HepG2 (cell line): ENCODE results near the gene ZNF445. TPM values are rescaled to one million over a fixed set of nuclear protein-coding genes. Genes with fewer than 3 reads are reported as not detected.
A peak's percentile ranks its signal among the peaks of the same experiment; 100 is the strongest.

Source experiments
- BATF2 ChIP-seq: sonication (generic); formaldehyde crosslinking; IDR thresholded peaks from 2 replicates; pipeline ENCODE4 v1.8.0; 2022; ENCODE audit warnings: mild to moderate bottlenecking, missing genetic modification reagents, moderate library complexity
- HOXA3 ChIP-seq: sonication (generic); formaldehyde crosslinking; IDR thresholded peaks from 2 replicates; pipeline ENCODE4 v1.5.0; 2020; ENCODE audit warnings: missing genetic modification reagents
- HOXA7 ChIP-seq: sonication (generic); formaldehyde crosslinking; IDR thresholded peaks from 2 replicates; pipeline ENCODE4 v1.8.1; 2022; ENCODE audit warnings: mild to moderate bottlenecking, missing genetic modification reagents, moderate library complexity
- IRX3 ChIP-seq: sonication (generic); formaldehyde crosslinking; IDR thresholded peaks from 2 replicates; pipeline ENCODE4 v1.8.1; 2023; ENCODE audit warnings: mild to moderate bottlenecking, low read depth, missing genetic modification reagents, borderline replicate concordance
- MEF2D ChIP-seq: sonication (generic); formaldehyde crosslinking; IDR thresholded peaks from 2 replicates; pipeline ENCODE4 v1.5.1; 2020; ENCODE audit warnings: mild to moderate bottlenecking, missing genetic modification reagents
- ONECUT2 ChIP-seq: sonication (generic); formaldehyde crosslinking; IDR thresholded peaks from 2 replicates; pipeline ENCODE4 v1.4.0; 2020; ENCODE audit warnings: missing genetic modification reagents
- REL ChIP-seq: sonication (generic); formaldehyde crosslinking; conservative IDR thresholded peaks from 2 replicates; pipeline ENCODE4 v1.8.0; 2022; ENCODE audit warnings: mild to moderate bottlenecking, missing genetic modification reagents, moderate library complexity
- SALL2 ChIP-seq: sonication (generic); formaldehyde crosslinking; IDR thresholded peaks from 2 replicates; pipeline ENCODE4 v1.8.1; 2023; ENCODE audit warnings: mild to moderate bottlenecking, missing genetic modification reagents, inconsistent platforms
- SATB2 ChIP-seq: sonication (generic); formaldehyde crosslinking; IDR thresholded peaks from 2 replicates; pipeline ENCODE4 v1.5.0; 2020; ENCODE audit warnings: missing genetic modification reagents
- TFDP1 ChIP-seq: IDR thresholded peaks from 2 replicates; pipeline ENCODE4 v1.6.1; 2016; ENCODE audit warnings: missing compliant biosample characterization, missing genetic modification reagents, borderline replicate concordance
- ZMYM2 ChIP-seq: sonication (generic); formaldehyde crosslinking; IDR thresholded peaks from 2 replicates; pipeline ENCODE4 v1.8.0; 2022; ENCODE audit warnings: mild to moderate bottlenecking, missing genetic modification reagents
- ZNF160 ChIP-seq: sonication (generic); formaldehyde crosslinking; IDR thresholded peaks from 2 replicates; pipeline ENCODE4 v1.8.0; 2022; ENCODE audit warnings: mild to moderate bottlenecking, inconsistent platforms, missing genetic modification reagents
- ZNF362 ChIP-seq: sonication (generic); formaldehyde crosslinking; IDR thresholded peaks from 2 replicates; pipeline ENCODE4 v1.4.0; 2020; ENCODE audit warnings: missing genetic modification reagents, mild to moderate bottlenecking, borderline replicate concordance
- ZNF607 ChIP-seq: sonication (generic); formaldehyde crosslinking; IDR thresholded peaks from 2 replicates; pipeline ENCODE4 v1.5.1; 2020; ENCODE audit warnings: missing genetic modification reagents, mild to moderate bottlenecking, borderline replicate concordance
- ZSCAN20 ChIP-seq: sonication (generic); formaldehyde crosslinking; IDR thresholded peaks from 2 replicates; pipeline ENCODE4 v1.4.0; 2020; ENCODE audit warnings: missing genetic modification reagents, mild to moderate bottlenecking, borderline replicate concordance
- polyA plus RNA-seq, 8 experiments: library from polyadenylated mRNA; depleted of rRNA in 3 of 8; stranded (reverse) in 7 of 8; unstranded in 1 of 8; fragments of >200 nt; fragmentation: Illumina TruSeq in 4 of 8; extraction: Trizol in 4 of 8; gene quantifications; 2 replicates each; pipeline versions ENCODE4 v1.2.1 to v1.2.3, GENCODE V29; 2011 to 2016; ENCODE audit warnings: low read depth in 4 of 8, missing spikeins in 1 of 8, mixed read lengths in 1 of 8; ENCODE audit not compliant: insufficient read depth in 1 of 8
- total RNA-seq, 5 experiments: library from RNA; depleted of rRNA; stranded (reverse); fragments of >200 nt; fragmentation: Illumina TruSeq; extraction: Trizol; gene quantifications; 2 replicates each; pipeline ENCODE4 v1.2.3, GENCODE V29; 2016; ENCODE audit warnings: low read depth in 1 of 5
- TF ChIP-seq, protein P1 (sequence below): sonication (generic); formaldehyde crosslinking; conservative IDR thresholded peaks from 2 replicates; pipeline ENCODE4 v1.4.0; 2020; ENCODE audit warnings: missing genetic modification reagents
- TF ChIP-seq, protein P2 (sequence below): sonication (generic); formaldehyde crosslinking; IDR thresholded peaks from 2 replicates; pipeline ENCODE4 v1.4.0; 2020; ENCODE audit warnings: missing genetic modification reagents, borderline replicate concordance
- TF ChIP-seq, protein P3 (sequence below): sonication (generic); formaldehyde crosslinking; conservative IDR thresholded peaks from 2 replicates; pipeline ENCODE4 v1.8.1; 2023; ENCODE audit warnings: missing genetic modification reagents

ZNF445 gene
- total and polyA plus RNA-seq, 2 of the 13 experiments (the other 11 are each of a cell fraction or from before 2014, with no cell fraction given) = 4.4 to 10.3 TPM

- no peak for TF ChIP-seq ZNF362 (CRISPR knock-in tag)
- TF ChIP-seq ZSCAN20 (CRISPR knock-in tag) = no peak
- TF ChIP-seq SALL2 = peak; percentile 16; the same call in 1 of the 2 replicates
- TF ChIP-seq HOXA7 = no peak
- TF ChIP-seq, protein P1, sequence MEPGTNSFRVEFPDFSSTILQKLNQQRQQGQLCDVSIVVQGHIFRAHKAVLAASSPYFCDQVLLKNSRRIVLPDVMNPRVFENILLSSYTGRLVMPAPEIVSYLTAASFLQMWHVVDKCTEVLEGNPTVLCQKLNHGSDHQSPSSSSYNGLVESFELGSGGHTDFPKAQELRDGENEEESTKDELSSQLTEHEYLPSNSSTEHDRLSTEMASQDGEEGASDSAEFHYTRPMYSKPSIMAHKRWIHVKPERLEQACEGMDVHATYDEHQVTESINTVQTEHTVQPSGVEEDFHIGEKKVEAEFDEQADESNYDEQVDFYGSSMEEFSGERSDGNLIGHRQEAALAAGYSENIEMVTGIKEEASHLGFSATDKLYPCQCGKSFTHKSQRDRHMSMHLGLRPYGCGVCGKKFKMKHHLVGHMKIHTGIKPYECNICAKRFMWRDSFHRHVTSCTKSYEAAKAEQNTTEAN (CRISPR knock-in tag) = no peak
- no peak for TF ChIP-seq MEF2D (CRISPR knock-in tag)
- TF ChIP-seq IRX3 (CRISPR knock-in tag) = 0 out of 2 replicates have a peak, but pooled peaks have one; percentile 23
- TF ChIP-seq REL (CRISPR knock-in tag) = no peak
- TF ChIP-seq, protein P2, sequence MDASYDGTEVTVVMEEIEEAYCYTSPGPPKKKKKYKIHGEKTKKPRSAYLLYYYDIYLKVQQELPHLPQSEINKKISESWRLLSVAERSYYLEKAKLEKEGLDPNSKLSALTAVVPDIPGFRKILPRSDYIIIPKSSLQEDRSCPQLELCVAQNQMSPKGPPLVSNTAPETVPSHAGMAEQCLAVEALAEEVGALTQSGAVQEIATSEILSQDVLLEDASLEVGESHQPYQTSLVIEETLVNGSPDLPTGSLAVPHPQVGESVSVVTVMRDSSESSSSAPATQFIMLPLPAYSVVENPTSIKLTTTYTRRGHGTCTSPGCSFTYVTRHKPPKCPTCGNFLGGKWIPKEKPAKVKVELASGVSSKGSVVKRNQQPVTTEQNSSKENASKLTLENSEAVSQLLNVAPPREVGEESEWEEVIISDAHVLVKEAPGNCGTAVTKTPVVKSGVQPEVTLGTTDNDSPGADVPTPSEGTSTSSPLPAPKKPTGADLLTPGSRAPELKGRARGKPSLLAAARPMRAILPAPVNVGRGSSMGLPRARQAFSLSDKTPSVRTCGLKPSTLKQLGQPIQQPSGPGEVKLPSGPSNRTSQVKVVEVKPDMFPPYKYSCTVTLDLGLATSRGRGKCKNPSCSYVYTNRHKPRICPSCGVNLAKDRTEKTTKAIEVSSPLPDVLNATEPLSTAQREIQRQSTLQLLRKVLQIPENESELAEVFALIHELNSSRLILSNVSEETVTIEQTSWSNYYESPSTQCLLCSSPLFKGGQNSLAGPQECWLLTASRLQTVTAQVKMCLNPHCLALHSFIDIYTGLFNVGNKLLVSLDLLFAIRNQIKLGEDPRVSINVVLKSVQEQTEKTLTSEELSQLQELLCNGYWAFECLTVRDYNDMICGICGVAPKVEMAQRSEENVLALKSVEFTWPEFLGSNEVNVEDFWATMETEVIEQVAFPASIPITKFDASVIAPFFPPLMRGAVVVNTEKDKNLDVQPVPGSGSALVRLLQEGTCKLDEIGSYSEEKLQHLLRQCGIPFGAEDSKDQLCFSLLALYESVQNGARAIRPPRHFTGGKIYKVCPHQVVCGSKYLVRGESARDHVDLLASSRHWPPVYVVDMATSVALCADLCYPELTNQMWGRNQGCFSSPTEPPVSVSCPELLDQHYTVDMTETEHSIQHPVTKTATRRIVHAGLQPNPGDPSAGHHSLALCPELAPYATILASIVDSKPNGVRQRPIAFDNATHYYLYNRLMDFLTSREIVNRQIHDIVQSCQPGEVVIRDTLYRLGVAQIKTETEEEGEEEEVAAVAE (CRISPR knock-in tag) = 0 out of 2 replicates have a peak, but pooled peaks have one; percentile 25
- no peak for TF ChIP-seq ONECUT2 (CRISPR knock-in tag)
- TF ChIP-seq, protein P3, sequence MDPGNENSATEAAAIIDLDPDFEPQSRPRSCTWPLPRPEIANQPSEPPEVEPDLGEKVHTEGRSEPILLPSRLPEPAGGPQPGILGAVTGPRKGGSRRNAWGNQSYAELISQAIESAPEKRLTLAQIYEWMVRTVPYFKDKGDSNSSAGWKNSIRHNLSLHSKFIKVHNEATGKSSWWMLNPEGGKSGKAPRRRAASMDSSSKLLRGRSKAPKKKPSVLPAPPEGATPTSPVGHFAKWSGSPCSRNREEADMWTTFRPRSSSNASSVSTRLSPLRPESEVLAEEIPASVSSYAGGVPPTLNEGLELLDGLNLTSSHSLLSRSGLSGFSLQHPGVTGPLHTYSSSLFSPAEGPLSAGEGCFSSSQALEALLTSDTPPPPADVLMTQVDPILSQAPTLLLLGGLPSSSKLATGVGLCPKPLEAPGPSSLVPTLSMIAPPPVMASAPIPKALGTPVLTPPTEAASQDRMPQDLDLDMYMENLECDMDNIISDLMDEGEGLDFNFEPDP (CRISPR knock-in tag) = no peak
- no peak for TF ChIP-seq SATB2
- 0 out of 2 replicates have a peak, but pooled peaks have one; percentile 33 for TF ChIP-seq TFDP1 (CRISPR knock-in tag)
- peak; percentile 50; the same call in 1 of the 2 replicates for TF ChIP-seq ZNF160
- no peak for TF ChIP-seq ZMYM2 (CRISPR knock-in tag)
- TF ChIP-seq BATF2 (CRISPR knock-in tag) = no peak
- TF ChIP-seq HOXA3 = peak; percentile 36; the same call in 1 of the 2 replicates
- 0 out of 2 replicates have a peak, but pooled peaks have one; percentile 8 for TF ChIP-seq ZNF607 (CRISPR knock-in tag)
Observed at GRCh38 chr3:44477312-44478030, at the start of gene ZNF445 (continued).
